Activated CD4-positive, alpha-beta T cell treated with anti-CD3 and anti-CD28 coated beads, Interleukin-2, Interleukin-4, amounts not matched to agents 100 ng/mL and 50 ng/mL, durations not matched to agents 16 hours and 8 hours (primary cell): ENCODE measurements around the gene MYB.

Source experiments
- DNase-seq: peaks from one replicate; pipeline ENCODE4 v3.0.0-alpha.2; 2020; ENCODE audit warnings: low spot score

MYB gene

GRCh38 chr6:135251498-135252441 lies 70.7 kb downstream of the MYB start:
- no peak for DNase-seq

GRCh38 chr6:135254471-135254870 lies 73.4 kb downstream of the MYB start:
- no peak for DNase-seq

- DNase-seq = no peak
Measured at GRCh38 chr6:135256866-135257265, 75.8 kb downstream of the MYB start.

GRCh38 chr6:135257631-135258405 lies 76.7 kb downstream of the MYB start:
- DNase-seq = no peak

GRCh38 chr6:135258970-135259369 lies 77.9 kb downstream of the MYB start:
- DNase-seq = no peak

- DNase-seq = no peak
Measured at GRCh38 chr6:135260612-135261011, 79.5 kb downstream of the MYB start.

GRCh38 chr6:135261872-135262725 lies 81.0 kb downstream of the MYB start:
- no peak for DNase-seq

- no peak for DNase-seq
Measured at GRCh38 chr6:135265278-135265677, 84.2 kb downstream of the MYB start.

GRCh38 chr6:135266675-135267074 lies 85.6 kb downstream of the MYB start:
- no peak for DNase-seq

- DNase-seq = no peak
Measured at GRCh38 chr6:135267085-135267484, 86.0 kb downstream of the MYB start.

GRCh38 chr6:135268263-135268662 lies 87.2 kb downstream of the MYB start:
- DNase-seq = no peak

- no peak for DNase-seq
Measured at GRCh38 chr6:135268740-135269139, 87.6 kb downstream of the MYB start.
